ENCODE results near the gene NTRK3.
"Not testable (repeated sequence)": the region's sequence is repeated elsewhere in the genome, so short reads cannot be mapped to it uniquely, and the experiment has no call there.

Gene NTRK3

DNA sequence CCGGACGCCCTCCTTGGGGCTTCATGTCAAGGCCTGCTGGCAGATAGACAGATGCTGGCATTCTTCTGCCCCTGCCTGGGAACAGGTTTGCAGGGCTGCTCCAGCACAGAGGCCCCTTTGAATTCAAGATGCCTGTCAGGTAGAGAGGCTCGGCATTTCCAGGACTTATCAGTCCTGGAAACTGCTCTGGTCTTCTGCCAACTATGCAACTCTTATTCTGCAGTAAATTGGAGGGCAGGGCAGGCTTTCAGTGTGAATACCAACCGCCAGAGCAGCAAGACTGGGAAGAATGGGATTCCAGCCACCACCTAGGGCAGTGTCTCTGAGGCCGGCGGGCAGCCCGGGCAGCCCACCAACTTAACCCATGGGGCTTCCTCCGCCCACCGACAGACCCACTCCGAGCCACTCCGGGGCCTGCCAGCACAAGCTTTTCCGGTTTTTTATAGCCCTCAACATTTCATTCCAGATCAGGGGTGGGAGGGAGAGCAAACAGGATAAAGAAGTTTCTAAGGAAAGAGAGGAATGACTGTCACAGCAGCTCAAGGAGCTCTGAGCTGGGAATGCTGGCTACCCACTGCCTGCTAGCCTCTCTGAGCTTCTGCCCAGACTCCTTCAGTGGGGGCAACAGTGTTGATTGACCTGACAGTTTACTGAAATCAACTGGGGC lies 140.9 kb downstream of the NTRK3 start:
- DNase-seq, result no peak

GRCh38 chr15:88113613-88114308 lies 142.8 kb downstream of the NTRK3 start:
- DNase-seq, result no peak

DNA sequence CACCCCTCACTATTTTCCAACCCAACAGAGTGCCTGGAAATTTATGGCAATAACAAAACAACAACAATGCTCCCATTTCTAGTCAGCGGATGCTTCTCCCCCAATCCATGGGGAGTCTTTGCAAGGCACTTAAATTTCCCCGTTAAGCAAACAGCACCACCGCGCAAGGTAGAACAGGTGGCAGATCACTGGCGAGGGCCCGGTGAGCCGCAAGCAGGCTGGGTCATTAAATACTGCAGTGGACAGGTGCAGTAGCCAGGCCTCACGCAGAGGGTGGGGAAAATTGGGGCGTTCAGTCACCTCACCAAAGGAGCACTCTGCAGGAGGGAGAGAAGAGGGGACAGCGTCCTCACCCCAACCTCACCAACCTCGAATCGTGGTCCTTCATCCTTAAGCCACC lies 147.5 kb downstream of the NTRK3 start:
- DNase-seq, result no peak

GRCh38 chr15:88108477-88108876 lies 148.1 kb downstream of the NTRK3 start:
- DNase-seq, result no peak

DNA sequence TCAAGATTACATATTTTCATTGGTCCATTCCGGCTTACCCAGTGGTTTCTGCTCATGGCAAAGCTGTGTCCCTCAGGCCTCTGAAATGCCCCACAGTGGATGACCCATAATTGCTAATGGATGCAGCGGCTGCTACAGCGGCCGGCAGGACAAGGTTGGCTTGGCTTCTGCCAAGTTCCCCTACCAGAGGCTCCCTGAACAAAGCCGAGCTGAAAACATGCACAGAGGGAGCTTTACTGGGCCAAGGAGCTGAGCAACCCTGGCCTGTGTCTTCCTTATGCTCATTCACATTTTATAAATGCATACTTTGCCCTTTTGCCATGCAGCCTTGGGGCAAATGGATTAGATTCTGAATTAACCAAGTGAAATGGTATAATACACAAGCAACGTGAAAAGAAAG lies 150.5 kb downstream of the NTRK3 start:
- DNase-seq, result no peak

DNA sequence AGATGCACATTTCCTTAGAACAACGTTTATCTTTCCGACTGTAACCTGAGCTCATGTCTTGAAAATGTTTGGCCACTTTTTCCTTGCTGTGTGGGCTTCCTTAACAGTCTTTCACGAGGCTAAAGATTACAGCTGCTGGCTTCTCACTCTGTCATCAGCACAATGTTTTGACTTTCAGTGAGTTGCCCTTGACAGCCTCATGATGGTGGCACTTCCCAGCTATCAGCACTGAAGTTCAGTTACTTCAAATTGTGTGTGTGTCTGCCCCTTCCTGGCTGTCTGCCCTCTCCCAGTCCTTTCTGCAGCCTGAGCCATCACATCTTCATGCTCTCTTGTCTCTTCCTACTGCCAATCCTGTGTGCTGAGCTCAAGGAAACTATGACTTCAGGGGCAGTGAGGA lies 152.2 kb downstream of the NTRK3 start:
- DNase-seq, result no peak

DNA sequence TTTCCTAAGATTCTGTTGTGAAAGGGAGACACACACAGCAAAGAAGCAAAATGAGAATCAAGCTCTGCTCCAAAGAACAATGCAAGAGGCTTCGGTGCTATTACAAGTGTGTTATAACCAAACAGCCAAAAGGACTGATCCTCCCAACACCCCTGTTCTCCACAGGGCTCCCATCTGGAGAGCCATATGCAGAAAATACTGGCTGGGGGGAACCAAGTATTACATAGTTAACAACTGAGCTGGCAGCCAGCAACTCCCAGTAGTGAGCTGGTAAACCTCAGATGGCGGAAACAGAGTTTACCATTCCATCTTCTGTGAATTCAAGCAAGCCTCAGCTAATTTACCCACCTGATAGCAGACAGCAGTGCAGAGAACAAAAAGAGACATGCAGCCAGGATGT lies 156.4 kb downstream of the NTRK3 start:
- DNase-seq, result no peak

DNA sequence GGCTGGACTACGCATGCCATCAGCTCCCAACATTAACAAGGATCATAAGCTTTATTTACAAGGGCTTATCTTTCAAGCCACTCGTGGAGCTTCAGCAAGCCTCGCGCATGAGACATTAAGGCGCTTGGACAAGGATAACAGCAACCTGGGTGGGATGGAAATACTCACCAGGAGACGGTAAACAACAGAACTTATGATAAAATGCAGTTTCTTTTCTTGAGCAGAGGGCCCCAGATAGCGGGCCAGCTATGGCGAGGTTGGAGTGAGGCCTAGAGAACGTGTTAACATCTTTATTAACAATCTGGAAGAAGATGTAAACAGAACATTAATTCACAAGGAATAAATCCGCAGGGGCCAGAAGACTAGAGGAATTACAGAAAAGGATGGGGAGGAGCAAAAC lies 158.2 kb downstream of the NTRK3 start:
- DNase-seq, result no peak

DNA sequence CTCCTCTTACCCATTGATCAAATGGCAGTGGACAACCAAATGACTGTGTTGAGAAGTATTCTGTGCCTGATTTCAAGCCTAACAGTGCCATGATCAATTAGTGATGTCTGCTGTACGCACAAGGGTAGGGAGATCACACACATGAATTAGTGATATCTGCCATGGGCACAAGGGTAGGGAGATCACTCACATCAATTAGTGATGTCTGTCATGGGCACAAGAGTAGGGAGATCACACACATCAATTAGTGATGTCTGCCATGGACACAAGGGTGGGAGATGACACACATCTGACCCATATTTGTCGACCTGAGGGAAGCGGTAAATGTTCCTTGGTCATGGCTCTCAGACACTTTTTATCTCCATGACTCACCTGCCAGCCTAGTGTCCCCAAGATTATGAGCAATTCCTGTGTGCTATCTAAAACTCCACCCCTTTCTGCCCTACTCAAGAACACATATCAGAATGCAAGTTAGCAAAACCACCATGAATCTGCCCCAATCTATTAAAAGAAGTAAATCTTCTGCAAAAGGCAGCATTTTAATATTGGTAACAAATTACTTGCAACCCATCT lies 165.0 kb downstream of the NTRK3 start:
- no peak for DNase-seq

DNA sequence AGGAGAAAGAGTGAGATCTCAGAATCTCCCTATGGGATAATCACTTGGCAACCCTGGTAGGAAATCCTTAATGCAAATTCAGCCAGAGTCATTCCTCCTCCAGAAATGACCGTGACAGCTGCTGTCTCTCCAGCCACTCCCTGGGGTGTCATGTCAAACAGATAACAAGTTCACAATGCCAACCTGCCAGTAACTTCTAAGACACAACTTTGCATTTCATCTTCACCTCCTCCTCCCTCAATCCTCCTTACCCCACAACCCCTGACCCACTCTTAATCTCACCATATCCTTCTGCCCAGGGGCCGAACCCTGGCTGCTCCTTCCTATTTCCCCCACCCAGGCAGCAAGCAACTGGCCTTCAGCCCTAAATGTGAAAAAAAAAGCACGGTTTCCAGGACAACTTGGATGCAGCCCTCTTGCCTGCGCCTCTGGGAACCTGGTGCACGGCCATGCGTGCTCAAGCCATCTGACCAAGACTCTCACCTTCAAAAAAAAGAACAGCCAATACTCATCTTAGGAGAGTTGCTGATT lies 166.0 kb downstream of the NTRK3 start:
- no peak for DNase-seq

DNA sequence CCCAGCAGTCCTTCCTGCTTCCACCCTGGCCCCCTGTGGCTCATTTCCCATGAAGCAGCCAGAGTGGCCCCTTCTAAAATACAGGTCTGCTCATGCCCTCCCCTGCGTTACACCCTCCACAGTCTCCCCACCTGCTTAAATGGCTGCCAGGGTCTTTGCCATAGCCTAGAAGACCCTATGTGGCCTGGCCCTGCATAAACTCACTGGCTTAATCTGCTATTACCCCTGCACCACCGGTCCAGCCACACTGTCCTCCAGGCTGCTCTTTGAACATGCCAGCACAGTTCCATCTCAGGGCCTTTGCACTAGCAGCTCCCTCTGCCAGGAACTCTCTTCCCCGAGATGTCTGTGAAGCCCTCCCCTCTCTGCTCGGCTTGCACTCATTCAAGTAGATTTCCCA lies 166.8 kb downstream of the NTRK3 start:
- no peak for DNase-seq

DNA sequence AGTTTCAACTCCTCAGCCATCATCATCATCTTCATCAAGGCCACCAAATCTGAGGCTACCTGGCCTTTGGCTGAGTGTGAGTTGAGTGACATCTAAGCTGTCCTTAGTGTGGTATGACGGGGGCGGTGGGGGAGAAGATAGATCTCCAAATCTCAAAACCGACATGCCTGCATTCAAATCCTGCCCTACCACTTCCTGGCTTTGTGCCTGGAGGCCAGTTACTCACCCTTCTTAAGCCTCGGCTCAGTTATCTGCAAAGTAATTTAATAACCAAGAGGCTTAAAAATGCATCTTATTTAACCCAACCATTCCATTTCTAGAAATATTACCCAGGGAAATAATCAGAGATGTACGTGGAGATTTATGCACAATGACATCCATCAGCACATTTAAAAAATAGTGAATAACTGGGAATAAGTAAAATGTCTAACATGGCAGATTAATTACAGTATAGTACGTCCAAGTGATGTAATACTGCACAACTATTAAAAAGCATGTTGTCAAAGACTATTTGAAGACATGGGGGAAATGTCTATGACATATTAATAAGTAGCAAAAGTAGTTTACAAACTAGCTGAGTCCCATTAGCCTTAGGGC lies 167.4 kb downstream of the NTRK3 start:
- no peak for DNase-seq

- DNase-seq, result no peak
These were observed 172.5 kb downstream of the NTRK3 start for GRCh38 chr15:88083811-88084760.

- DNase-seq, result no peak
These were observed 175.9 kb downstream of the NTRK3 start for GRCh38 chr15:88080616-88081015.

DNA sequence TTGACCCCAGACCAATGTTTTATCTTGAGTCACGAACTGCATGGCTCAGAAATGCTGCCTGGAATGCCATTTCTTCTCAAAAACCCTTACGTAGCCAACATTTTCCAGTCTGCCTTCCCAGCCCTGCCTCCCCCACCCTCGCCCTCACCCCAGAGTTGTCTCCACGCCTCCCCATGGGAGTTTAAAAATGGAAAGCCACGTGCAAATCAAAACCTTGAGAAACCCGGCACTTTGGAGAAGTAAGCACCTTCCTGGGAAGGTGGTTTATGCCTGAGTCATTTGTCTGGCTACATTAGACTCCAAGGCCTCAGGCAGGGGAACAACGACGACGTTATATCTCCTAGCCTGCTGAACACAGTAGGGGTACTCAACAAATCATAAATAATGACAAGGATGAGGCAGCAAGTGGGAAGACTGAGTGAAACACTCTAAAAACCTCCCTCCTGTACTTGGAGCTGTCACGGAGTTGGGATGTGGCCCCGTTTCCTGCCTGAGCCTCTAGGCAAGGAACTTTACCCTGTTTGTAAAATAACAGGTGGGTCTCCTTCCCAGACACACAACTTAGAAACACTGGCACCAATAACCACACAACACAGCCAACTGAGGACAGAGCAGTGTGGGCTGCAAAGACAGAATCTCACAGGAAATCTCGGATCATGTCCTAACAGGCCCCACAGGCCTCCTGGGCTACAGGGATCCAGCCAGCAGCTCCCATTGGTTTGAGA lies 179.1 kb downstream of the NTRK3 start:
- DNase-seq, result no peak

- DNase-seq, result no peak
These were observed 180.2 kb downstream of the NTRK3 start for GRCh38 chr15:88076328-88076727.

DNA sequence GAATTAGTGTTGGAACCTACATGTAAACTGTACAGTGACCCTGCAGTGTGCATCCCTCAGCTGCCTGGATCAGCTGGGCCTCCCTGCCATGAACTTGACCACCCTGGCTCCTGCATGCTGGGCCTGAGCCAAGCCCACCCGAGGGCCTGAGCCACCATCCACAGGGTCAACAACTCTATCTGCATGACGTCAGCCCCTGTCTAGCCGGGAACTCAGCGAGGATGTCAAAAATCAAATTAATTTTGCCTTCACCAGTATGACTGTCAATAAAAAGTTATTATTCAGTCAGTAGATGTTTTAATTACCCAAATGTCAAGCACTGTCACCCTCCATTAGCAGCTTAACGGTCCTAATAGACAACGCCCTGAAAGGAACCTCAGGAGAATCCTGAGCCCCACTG lies 181.4 kb downstream of the NTRK3 start:
- no peak for DNase-seq

GRCh38 chr15:88074386-88074785 lies 182.2 kb downstream of the NTRK3 start:
- no peak for DNase-seq

GRCh38 chr15:88073391-88073691 lies 183.2 kb downstream of the NTRK3 start:
- DNase-seq, result no peak

- DNase-seq, result no peak
These were observed 183.7 kb downstream of the NTRK3 start for GRCh38 chr15:88072598-88073390.

DNA sequence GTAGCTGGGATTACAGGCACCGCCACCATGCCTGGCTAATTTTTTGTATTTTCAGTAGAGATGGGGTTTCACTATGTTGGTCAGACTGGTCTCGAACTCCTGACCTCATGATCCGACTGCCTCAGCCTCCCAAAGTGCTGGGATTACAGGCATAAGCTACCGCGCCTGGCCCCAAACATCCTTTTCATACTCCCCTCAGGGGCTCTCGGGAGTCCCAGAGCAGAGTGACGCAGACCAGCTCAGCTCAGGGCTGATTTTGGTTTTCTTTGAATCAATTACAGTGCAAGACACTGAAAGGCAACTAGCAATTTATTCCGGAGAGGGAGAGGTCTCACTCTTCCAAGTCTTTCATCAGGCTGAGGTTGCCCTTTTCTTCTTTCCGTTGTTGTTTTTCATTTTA lies 184.4 kb downstream of the NTRK3 start:
- DNase-seq, result not testable (repeated sequence)
